OCI-LY3 (cell line): ENCODE measurements around the gene PELI2.

Source experiments
- EZH2phosphoT487 ChIP-seq: fragments of 200-600 bp; shearing (Covaris generic); IDR thresholded peaks from 2 replicates; pipeline ENCODE4 v1.6.1; 2018; ENCODE audit warnings: antibody characterized with exemption, mixed run types, low read depth
- TF ChIP-seq, protein P1 (sequence below): fragments of 200-600, 300-600 bp; sonication (generic); IDR thresholded peaks from 2 replicates; pipeline ENCODE4 v1.5.1; 2014; ENCODE audit warnings: antibody characterized with exemption, low read length, low read depth

DNA sequence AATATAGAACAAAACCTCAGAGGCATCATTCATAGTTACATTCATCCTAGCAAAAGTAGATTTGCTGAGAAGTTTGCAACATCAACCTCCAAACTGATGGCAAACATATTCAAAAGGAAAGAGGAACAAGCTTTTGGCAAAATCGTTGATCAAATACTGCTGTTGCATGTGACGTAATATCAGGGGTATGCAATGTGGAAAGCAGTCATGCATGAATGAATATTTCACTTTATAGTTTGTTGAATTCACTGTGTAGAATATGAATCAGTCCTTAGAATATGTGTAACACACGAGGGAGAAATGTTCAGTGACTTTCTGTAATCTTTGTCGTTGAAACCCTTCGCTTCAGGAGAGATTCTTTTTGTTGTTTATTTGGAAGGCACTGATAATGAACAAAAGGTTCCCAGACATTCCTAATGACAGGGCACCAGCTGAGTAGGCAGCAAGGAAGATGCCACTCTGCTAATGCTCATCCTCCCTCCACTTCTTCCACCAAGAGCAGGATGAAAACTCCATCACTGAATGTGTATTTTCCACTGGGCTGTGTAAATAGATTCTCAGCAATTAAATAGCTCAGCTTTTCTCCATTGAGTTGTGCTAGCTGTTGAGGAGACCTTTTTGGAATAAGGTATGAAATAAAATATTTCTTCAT, 126.1 kb downstream of the PELI2 start:
- TF ChIP-seq, protein P1, sequence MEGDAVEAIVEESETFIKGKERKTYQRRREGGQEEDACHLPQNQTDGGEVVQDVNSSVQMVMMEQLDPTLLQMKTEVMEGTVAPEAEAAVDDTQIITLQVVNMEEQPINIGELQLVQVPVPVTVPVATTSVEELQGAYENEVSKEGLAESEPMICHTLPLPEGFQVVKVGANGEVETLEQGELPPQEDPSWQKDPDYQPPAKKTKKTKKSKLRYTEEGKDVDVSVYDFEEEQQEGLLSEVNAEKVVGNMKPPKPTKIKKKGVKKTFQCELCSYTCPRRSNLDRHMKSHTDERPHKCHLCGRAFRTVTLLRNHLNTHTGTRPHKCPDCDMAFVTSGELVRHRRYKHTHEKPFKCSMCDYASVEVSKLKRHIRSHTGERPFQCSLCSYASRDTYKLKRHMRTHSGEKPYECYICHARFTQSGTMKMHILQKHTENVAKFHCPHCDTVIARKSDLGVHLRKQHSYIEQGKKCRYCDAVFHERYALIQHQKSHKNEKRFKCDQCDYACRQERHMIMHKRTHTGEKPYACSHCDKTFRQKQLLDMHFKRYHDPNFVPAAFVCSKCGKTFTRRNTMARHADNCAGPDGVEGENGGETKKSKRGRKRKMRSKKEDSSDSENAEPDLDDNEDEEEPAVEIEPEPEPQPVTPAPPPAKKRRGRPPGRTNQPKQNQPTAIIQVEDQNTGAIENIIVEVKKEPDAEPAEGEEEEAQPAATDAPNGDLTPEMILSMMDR = no peak
- no peak for TF ChIP-seq EZH2phosphoT487
